SK-N-SH treated with all-trans-retinoic acid at 6 μM for 48 hours (cell line): ENCODE measurements around the gene L2HGDH.

Experiments
- ARNTL ChIP-seq: fragments of 450-650 bp; formaldehyde crosslinking; IDR thresholded peaks from 2 replicates; pipeline ENCODE4 v1.5.0; 2020; ENCODE audit warnings: low read depth, mild to moderate bottlenecking, moderate library complexity, borderline replicate concordance
- CREB5 ChIP-seq: fragments of 250-450 bp; sonication (Bioruptor Pico); IDR thresholded peaks from 2 replicates; pipeline ENCODE4 v1.5.1; 2020; ENCODE audit warnings: low read depth, mild to moderate bottlenecking, moderate library complexity
- ISL1 ChIP-seq: fragments of 250-450 bp; sonication (Bioruptor Pico); IDR thresholded peaks from 2 replicates; pipeline ENCODE4 v2.1.2; 2022; ENCODE audit warnings: mild to moderate bottlenecking, moderate library complexity
- OSR1 ChIP-seq: fragments of 250-450 bp; sonication (Bioruptor Pico); IDR thresholded peaks from 2 replicates; pipeline ENCODE4 v1.8.0; 2022; ENCODE audit warnings: moderate library complexity, mild to moderate bottlenecking, inconsistent platforms
- PATZ1 ChIP-seq: fragments of 250-450 bp; sonication (Bioruptor Pico); IDR thresholded peaks from 2 replicates; pipeline ENCODE4 v1.8.0; 2020; ENCODE audit warnings: mild to moderate bottlenecking, moderate library complexity, borderline replicate concordance
- POU6F1 ChIP-seq: fragments of 250-450 bp; sonication (Bioruptor Pico); IDR thresholded peaks from 2 replicates; pipeline ENCODE4 v1.8.0; 2021; ENCODE audit warnings: low read depth, mild to moderate bottlenecking, moderate library complexity, borderline replicate concordance
- PPARA ChIP-seq: fragments of 250-450 bp; sonication (Bioruptor Pico); IDR thresholded peaks from 2 replicates; pipeline ENCODE4 v1.5.0; 2020; ENCODE audit warnings: mild to moderate bottlenecking, borderline replicate concordance
- RARB ChIP-seq: fragments of 250-450 bp; sonication (Bioruptor Pico); IDR thresholded peaks from 2 replicates; pipeline ENCODE4 v1.8.0; 2021; ENCODE audit warnings: mild to moderate bottlenecking, moderate library complexity
- SNAI2 ChIP-seq: fragments of 250-450 bp; sonication (Bioruptor Pico); IDR thresholded peaks from 2 replicates; pipeline ENCODE4 v1.5.0; 2020; ENCODE audit warnings: mild to moderate bottlenecking, moderate library complexity
- TCF4 ChIP-seq: fragments of 250-450 bp; sonication (Bioruptor Pico); IDR thresholded peaks from 2 replicates; pipeline ENCODE4 v1.8.0; 2021; ENCODE audit warnings: mild to moderate bottlenecking, moderate library complexity, borderline replicate concordance
- ZFP3 ChIP-seq: fragments of 250-450 bp; sonication (Bioruptor Pico); IDR thresholded peaks from 2 replicates; pipeline ENCODE4 v1.5.0; 2020; ENCODE audit warnings: mild to moderate bottlenecking, moderate library complexity
- ZFP30 ChIP-seq: fragments of 450-650 bp; formaldehyde crosslinking; IDR thresholded peaks from 2 replicates; pipeline ENCODE4 v1.5.0; 2022; ENCODE audit warnings: mild to moderate bottlenecking, moderate library complexity
- ZNF565 ChIP-seq: fragments of 450-650 bp; formaldehyde crosslinking; conservative IDR thresholded peaks from 2 replicates; pipeline ENCODE4 v1.5.0; 2020; ENCODE audit warnings: low read depth, mild to moderate bottlenecking, moderate library complexity
- ZNF70 ChIP-seq: fragments of 450-650 bp; formaldehyde crosslinking; IDR thresholded peaks from 2 replicates; pipeline ENCODE4 v1.5.0; 2020; ENCODE audit warnings: mild to moderate bottlenecking, moderate library complexity

GRCh38 chr14:50318031-50318626, 6.1 kb upstream of the L2HGDH start:
- TF ChIP-seq ZFP3 (no peak), ZNF70 (CRISPR knock-in tag) (no peak), ARNTL (no peak), POU6F1 (CRISPR knock-in tag) (no peak), OSR1 (CRISPR knock-in tag) (no peak), ZFP30 (CRISPR knock-in tag) (no peak), TCF4 (CRISPR knock-in tag) (no peak), SNAI2 (CRISPR knock-in tag) (no peak), RARB (CRISPR knock-in tag) (no peak), PATZ1 (CRISPR knock-in tag) (no peak), PPARA (CRISPR knock-in tag) (no peak), CREB5 (CRISPR knock-in tag) (no peak), ZNF565 (CRISPR knock-in tag) (no peak), ISL1 (CRISPR knock-in tag) (no peak)
